ENCODE data around the gene KCNN3.

KCNN3 gene

DNA sequence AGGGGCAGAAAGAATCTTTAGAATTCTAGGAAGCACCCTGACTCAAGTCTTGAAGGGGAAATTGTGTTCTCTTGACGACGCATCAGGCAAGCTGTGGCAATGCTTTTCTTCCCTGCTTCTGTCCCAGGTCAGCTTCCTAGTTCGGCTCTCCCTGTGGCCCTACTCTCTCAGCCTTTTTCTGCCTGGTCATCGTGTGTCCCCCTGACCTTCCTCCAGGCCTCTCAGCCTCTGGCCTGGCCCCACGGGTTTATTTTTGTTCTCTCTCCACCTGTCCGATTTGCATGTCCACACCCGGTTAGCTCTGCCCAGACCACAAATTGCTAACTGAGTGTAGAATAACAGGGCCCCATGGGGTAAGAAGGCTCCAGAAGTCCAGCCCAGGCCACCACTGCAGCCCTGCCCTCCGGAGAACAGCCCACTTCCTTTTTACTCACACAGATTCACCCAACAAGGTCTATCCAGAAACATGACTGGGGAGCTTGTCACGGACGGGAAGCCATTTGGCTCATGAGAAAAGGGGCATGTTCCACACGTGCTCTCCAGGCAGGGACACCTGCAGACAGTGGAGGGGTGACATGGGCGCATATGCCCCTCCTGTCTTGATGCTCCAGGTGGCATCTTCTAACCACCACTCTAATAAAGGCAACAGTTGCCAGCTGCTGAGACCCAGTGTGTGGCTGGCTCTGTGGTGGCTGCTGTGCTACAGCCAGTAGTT lies 9.8 kb downstream of the KCNN3 start:
- DNase-seq (ENCODE audit: low read depth) = no peak

GRCh38 chr1:154859786-154860155 lies 10.3 kb downstream of the KCNN3 start:
- DNase-seq (ENCODE audit: low read depth) = no peak

- DNase-seq (ENCODE audit: low read depth) = no peak
Observed at GRCh38 chr1:154859151-154859785, 10.8 kb downstream of the KCNN3 start.

DNA sequence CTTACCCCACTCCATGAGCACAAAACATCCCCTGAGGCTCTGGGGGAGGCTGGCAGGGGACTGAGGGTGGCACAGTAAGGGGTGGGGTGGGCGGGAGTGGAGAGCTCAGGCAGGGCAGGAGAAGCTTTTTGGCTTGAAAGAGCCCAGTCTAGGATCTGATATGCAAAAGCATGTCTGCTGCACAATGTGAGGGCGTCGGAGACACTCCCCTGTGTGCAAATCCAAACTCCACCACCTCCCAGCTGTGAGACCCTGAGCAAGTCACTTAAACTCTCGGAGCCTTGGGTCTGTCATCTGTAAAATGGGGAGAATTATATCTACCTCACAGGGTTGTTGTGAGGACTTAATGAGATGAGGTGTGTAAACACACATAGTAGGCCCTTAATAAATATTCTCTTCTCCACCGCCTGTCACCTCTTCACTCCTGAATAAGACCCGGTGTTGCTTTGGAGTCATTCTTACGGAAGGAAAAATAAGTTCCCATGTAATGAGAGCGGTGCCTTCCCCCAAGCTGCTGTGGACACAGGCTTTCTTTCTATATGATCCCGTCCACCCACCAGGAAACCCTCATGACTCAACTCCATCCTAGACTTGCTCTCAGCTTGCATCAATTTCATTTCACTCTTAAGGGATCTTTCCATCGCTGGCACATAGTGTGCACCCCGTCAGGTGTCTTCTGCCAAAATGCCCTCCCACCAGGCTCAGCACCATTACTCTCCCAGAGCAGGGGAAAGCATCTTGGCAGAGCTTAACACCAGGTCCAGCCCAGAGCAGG lies 12.5 kb downstream of the KCNN3 start:
- no peak for DNase-seq (ENCODE audit: low read depth)

- no peak for DNase-seq (ENCODE audit: low read depth)
Observed at GRCh38 chr1:154857022-154857421, 13.1 kb downstream of the KCNN3 start.

DNA sequence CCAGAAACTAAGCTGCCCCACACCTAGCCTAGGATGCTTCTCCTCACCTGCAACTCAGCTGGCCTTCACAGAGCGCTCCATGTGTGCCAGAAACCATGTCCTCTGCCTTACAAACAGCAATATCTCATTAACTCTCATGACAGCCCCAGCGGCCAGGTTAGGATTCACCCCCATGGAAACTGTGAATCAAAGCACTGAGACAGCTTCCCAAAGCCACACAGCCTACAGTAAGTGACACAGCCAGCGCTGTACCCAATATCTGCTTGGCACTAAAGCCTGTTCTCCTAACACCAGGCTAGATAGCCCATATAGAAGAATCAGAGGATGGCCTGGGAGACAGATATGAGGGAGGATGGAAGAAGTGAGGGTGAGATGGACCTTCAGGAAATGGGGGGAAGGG lies 13.5 kb downstream of the KCNN3 start:
- DNase-seq (ENCODE audit: low read depth) = no peak

DNA sequence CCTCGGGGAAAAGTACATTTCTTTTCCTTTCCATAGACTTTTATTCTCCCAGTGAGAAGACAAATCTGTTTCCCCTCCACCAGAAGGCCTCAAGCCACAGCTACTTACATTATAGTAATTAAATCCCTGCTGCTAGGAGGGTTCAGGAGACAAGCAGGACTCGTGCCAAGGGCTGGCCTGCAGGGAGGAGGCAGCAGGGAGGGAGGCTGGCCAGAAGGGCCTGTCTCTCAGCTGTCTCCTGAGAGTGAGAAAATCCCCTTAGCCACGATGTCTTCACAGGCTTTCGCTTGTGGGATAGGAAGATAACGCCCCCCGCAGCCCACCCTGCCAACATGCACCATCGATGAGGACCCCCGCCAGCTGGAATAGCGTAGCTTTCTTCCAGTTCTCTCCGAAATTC lies 14.0 kb downstream of the KCNN3 start:
- DNase-seq (ENCODE audit: low read depth) = no peak

DNA sequence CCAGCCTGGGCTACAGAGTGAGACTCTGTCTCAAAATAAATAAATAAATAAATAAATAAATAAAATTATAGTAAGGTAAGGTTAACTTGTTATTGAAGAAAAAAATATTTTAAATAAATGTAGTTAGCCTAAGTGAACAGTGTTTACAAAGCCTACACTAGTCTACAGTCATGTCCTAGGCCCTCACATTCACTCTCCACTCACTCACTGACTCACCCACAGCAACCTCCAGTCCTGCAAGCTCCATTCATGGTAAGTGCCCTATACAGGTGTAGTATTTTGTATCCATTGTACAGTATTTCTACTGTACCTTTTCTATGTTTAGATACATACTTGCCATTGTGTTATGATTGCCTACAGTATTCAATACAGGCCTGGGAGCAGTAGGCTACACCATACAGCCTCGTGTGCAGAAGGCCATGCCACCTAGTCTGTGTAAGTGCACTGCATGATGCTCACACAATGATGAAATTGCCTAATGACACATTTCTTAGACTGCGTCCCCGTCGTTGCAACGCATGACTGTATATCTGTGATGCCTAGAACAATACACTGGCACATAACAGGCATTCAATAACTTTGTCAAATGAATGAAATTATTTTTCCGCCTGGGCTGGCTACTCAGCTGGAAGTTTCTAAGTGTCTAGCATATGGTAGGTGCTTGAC lies 14.8 kb downstream of the KCNN3 start:
- DNase-seq (ENCODE audit: low read depth) = no peak

DNA sequence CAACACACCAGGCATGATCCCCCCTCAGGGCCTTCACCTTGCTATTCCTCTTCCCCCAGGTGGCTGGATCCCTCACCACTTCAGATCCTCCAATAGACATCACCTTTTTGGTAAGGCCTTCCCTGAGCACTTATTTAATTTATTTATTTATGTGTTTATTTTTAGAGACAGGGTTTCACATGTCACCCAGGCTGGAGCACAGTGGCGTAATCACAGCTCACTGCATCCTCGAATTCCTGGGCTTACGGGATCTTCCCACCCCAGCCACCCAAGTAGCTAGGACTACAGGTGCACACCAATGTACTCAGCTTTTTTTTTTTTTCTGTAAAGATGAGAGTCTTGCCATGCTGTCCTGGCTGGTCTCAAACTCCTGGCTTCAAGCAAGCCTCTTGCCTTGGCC lies 17.2 kb downstream of the KCNN3 start:
- no peak for DNase-seq (ENCODE audit: low read depth)

- no peak for DNase-seq (ENCODE audit: low read depth)
Observed at GRCh38 chr1:154851392-154852177, 18.5 kb downstream of the KCNN3 start.

- no peak for DNase-seq (ENCODE audit: low read depth)
Observed at GRCh38 chr1:154849645-154850131, 20.4 kb downstream of the KCNN3 start.

GRCh38 chr1:154848983-154849382 lies 21.1 kb downstream of the KCNN3 start:
- DNase-seq (ENCODE audit: low read depth) = no peak

GRCh38 chr1:154847891-154848290 lies 22.2 kb downstream of the KCNN3 start:
- DNase-seq (ENCODE audit: low read depth) = no peak

DNA sequence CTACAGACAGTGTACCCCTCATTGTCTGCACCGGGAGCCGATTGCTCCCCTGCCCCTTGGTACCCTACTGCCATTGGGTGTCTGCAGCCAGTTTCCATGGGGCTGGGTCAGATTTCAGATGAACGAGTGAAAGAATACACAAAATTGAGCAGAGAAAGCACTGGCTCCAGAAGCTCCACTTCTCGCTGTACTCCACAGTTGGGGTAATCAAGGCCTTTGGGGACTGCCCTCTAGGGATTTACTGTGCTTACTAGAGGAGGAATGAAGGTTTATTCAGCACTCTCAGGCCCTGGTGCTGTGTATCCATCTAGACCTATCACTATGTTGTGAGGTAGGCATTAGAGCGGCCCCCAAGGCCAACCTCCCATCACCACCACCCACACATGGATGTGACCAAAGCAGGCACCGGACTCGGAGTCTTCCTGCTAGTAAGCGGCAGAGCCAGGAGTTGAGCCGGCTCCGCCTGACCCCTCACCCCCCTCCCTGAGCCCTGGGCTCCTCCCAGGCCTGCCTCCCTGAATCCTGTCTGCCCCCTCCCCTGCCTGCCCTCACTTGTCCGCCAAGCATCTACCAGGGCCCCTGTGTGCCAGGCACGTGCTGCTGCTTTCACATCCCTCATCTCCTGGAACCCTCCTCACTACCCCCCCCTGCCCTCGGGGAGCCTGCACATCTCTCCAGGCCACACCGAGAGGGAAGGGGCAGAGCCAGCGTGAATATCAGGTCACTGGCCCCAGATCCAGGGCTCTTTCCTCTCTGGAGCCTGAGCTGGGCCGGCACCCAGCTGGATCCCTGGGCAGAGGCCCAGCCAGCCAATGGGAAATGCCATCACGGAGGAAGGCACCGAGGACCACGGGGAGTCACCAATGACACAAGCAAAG lies 23.3 kb downstream of the KCNN3 start:
- DNase-seq (ENCODE audit: low read depth) = no peak

- DNase-seq (ENCODE audit: low read depth) = no peak
Observed at GRCh38 chr1:154845879-154846278, 24.2 kb downstream of the KCNN3 start.

GRCh38 chr1:154845174-154845573 lies 24.9 kb downstream of the KCNN3 start:
- no peak for DNase-seq (ENCODE audit: low read depth)

- DNase-seq (ENCODE audit: low read depth) = no peak
Observed at GRCh38 chr1:154844297-154844681, 25.8 kb downstream of the KCNN3 start.

DNA sequence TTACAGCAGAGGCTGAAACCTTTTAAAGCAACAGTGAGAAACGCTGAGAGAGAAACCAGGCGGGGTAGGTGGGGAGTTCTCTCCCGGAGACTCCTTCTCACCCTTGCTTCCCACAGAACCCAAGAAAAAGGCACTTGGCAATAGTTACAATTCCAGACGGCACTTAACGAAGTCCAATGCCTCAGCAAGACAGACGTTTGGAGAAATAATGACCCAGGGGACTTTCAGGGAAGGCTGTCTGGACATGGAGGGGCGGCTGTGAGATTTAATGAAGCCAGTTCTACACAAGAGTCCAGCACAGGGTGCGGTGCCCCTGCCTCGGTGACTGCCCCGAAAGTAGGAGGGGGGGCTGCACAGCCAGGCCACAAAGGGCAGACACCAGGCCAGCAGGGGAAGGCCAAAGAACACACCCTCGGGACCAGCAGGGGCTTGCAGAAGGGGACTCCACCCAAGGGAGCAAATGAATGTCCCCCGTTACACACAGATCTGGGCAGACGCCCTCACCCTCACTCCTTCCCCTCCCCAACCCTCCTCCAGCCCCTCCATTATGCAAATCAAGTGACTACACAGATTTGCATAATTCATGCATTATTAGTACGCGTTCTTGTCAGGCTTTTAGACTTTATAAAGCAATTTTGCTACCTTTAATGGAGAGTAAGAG lies 26.3 kb downstream of the KCNN3 start:
- DNase-seq (ENCODE audit: low read depth) = no peak

DNA sequence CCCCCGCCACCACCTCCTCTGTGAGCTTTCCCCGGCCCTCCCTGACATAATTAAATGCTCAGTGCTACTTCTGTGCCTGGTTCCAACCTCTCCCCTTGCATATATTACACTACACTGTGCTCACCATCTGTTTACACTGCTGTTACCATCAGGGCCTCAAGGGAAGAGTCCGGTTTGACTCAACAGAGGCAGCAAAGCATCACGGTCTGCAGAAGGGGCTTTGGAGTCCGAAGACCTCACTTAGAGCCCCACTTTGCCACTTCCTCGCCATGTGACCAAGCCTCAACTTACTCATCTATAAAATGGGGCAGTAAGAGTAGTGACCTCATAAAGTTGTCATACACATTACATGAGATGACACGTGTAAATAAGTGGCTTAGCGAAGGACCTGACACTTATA lies 27.4 kb downstream of the KCNN3 start:
- DNase-seq (ENCODE audit: low read depth) = no peak

DNA sequence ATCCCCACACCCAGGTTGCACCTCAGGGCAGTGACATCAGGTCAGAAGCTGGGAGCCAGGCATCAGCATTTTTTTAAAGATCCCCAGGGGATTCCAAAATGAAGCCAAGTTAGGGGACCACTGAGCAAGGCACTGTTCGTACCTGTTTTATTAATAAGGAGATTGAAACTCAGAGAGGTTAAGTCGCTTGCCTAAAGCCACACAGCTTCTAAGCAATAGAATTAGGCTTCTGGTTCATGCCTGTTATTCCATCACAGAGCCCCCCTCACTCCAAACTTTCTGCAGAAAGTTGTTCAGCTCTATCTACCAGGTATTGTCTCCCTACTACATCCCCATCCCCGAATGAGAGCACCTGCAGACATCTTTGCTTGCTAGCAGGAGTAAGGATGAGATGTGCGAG lies 28.7 kb downstream of the KCNN3 start:
- DNase-seq (ENCODE audit: low read depth) = no peak

All from activated T-helper 9 cell treated with anti-CD3 and anti-CD28 coated beads, Interleukin-2, amount 50 U/mL, for 16 hours (primary cell).